GM12878 (cell line): ENCODE data around the gene PTTG2. TPM values are rescaled to one million over a fixed set of nuclear protein-coding genes. Genes with fewer than 3 reads are reported as not detected.

ENCODE experiments used
- ATAC-seq: fragments of 200-7000 bp; cut with Tn5 transposase; 3 replicates; pipeline ENCODE4 v1.9.1; 2020; ENCODE audit warnings: mild to moderate bottlenecking, moderate library complexity
- BruUV-seq: library from RNA; stranded (reverse); fragments of 400-500 nt; replicated peaks from 2 replicates; lab custom pipeline; 2021; lab: Mats Ljungman, UMichigan
- CTCF ChIA-PET: fragments of 300-600 bp; sonication (Branson Sonifier 250); formaldehyde crosslinking; extraction: SDS; loops from one replicate; lab custom pipeline; 2021; ENCODE audit warnings: inconsistent platforms; lab: Yijun Ruan, JAX
- POLR2A ChIA-PET: fragments of 350-600 bp; formaldehyde crosslinking; extraction: SDS; loops from one replicate; lab custom pipeline; 2021; ENCODE audit warnings: inconsistent platforms; lab: Charles Lee
- RAD21 ChIA-PET: fragments of 300-600 bp; sonication (Branson Sonifier 250); formaldehyde crosslinking; loops from one replicate; lab custom pipeline; 2023; ENCODE audit warnings: antibody characterized with exemption; ENCODE audit not compliant: unreplicated experiment; lab: Charles Lee
- SMC1A ChIA-PET: fragments of 300-600 bp; sonication (Branson Sonifier 250); formaldehyde crosslinking; loops from one replicate; lab custom pipeline; 2023; ENCODE audit not compliant: unreplicated experiment, uncharacterized antibody; lab: Charles Lee
- DNase-seq: peaks from one replicate; pipeline ENCODE4 v3.0.0-alpha.2; 2011; ENCODE audit warnings: low read depth, low spot score
- FAIRE-seq: peaks from 3 replicates; lab custom pipeline; 2011; peaks lifted over from hg19 to GRCh38; lab: Jason Lieb, UNC
- H2AFZ ChIP-seq: 2 replicates; pipeline ENCODE4 v1.6.0; 2011; ENCODE audit warnings: low read depth, low read length, control low read depth; ENCODE audit not compliant: control insufficient read depth
- H3K27ac ChIP-seq: 2 replicates; pipeline ENCODE4 v1.5.1; 2011; ENCODE audit warnings: control low read depth; ENCODE audit not compliant: control insufficient read depth, insufficient read depth
- H3K27me3 ChIP-seq, 2 experiments: replicated peaks in 1 of 2; 2 replicates each; pipeline versions ENCODE4 v1.6.0 to v1.6.1; 2011; ENCODE audit warnings: low read length in 1 of 2; ENCODE audit not compliant: control insufficient read depth in 2 of 2, insufficient read depth in 2 of 2
- H3K36me3 ChIP-seq, 2 experiments: 2 replicates each; pipeline ENCODE4 v1.5.1; 2011; ENCODE audit warnings: low read length in 1 of 2; ENCODE audit not compliant: control insufficient read depth in 2 of 2, insufficient read depth in 2 of 2
- H3K4me1 ChIP-seq: 2 replicates; pipeline ENCODE4 v1.6.1; 2011; ENCODE audit warnings: mild to moderate bottlenecking, low read length, moderate library complexity, mixed read lengths; ENCODE audit not compliant: control insufficient read depth, insufficient read depth
- H3K4me2 ChIP-seq: 2 replicates; pipeline ENCODE4 v1.6.0; 2011; ENCODE audit warnings: control low read depth; ENCODE audit not compliant: control insufficient read depth, insufficient read depth
- H3K4me3 ChIP-seq: fragments of 200-600 bp; sonication (generic); 2 replicates; pipeline ENCODE4 v1.5.1; 2016
- H3K79me2 ChIP-seq: 2 replicates; pipeline ENCODE4 v1.6.0; 2011; ENCODE audit warnings: low read length; ENCODE audit not compliant: control insufficient read depth, insufficient read depth
- H3K9ac ChIP-seq: 2 replicates; pipeline ENCODE4 v1.8.0; 2011; ENCODE audit warnings: low read length, control low read depth, mixed read lengths; ENCODE audit not compliant: control insufficient read depth, insufficient read depth
- H3K9me3 ChIP-seq: replicated peaks from 3 replicates; pipeline ENCODE4 v1.5.1; 2011; ENCODE audit warnings: mild to moderate bottlenecking, low read length; ENCODE audit not compliant: control insufficient read depth, insufficient read depth
- H4K20me1 ChIP-seq: 2 replicates; pipeline ENCODE4 v1.6.0; 2011; ENCODE audit not compliant: control insufficient read depth, insufficient read depth
- EGR1 ChIP-seq, 2 experiments: IDR thresholded peaks; 1 replicate in 1 of 2; 2 replicates in 1 of 2; pipeline ENCODE4 v1.6.1; 2011 to 2012; ENCODE audit warnings: low read depth in 2 of 2, low read length in 2 of 2, borderline replicate concordance in 1 of 2, mild to moderate bottlenecking in 1 of 2, moderate library complexity in 1 of 2
- ETV6 ChIP-seq, 2 experiments: fragments of 450-650 bp in 1 of 2; IDR thresholded peaks in 1 of 2; conservative IDR thresholded peaks in 1 of 2; 2 replicates each; pipeline ENCODE4 v1.6.1; 2014; ENCODE audit warnings: antibody characterized with exemption in 1 of 2, borderline replicate concordance in 1 of 2, low read depth in 1 of 2, mild to moderate bottlenecking in 1 of 2, moderate library complexity in 1 of 2
- NR2C2 ChIP-seq: IDR thresholded peaks from 2 replicates; pipeline ENCODE4 v1.6.1; 2011; ENCODE audit warnings: borderline replicate concordance, low read depth; ENCODE audit not compliant: control insufficient read depth, insufficient read length
- POU2F2 ChIP-seq: IDR thresholded peaks from 3 replicates; pipeline ENCODE4 v1.6.1; 2011; ENCODE audit warnings: low read depth, mild to moderate bottlenecking, low read length, borderline replicate concordance
- SIN3A ChIP-seq: IDR thresholded peaks from 2 replicates; pipeline ENCODE4 v1.6.1; 2012; ENCODE audit warnings: low read depth, low read length, improper control_type of control experiment
- SP1 ChIP-seq: IDR thresholded peaks from one replicate; pipeline ENCODE4 v1.6.1; 2011; ENCODE audit warnings: low read depth, low read length
- SRF ChIP-seq, 2 experiments: IDR thresholded peaks; 2 replicates each; pipeline ENCODE4 v1.6.1; 2011; ENCODE audit warnings: low read depth in 2 of 2, low read length in 2 of 2, mild to moderate bottlenecking in 1 of 2, moderate library complexity in 1 of 2
- TCF12 ChIP-seq: IDR thresholded peaks from 2 replicates; pipeline ENCODE4 v1.6.1; 2011; ENCODE audit warnings: low read depth, mild to moderate bottlenecking, low read length
- WRNIP1 ChIP-seq: IDR thresholded peaks from 2 replicates; pipeline ENCODE4 v1.6.1; 2011; ENCODE audit warnings: low read depth, low read length, improper control_type of control experiment, borderline replicate concordance
- ZNF384 ChIP-seq: IDR thresholded peaks from 2 replicates; pipeline ENCODE4 v1.6.1; 2012; ENCODE audit warnings: low read depth, mild to moderate bottlenecking, low read length, improper control_type of control experiment, borderline replicate concordance
- WGBS: methylation state at CpG from one replicate; pipeline ENCODE4 v1.1.6; 2016; ENCODE audit warnings: low lambda C conversion rate; ENCODE audit not compliant: insufficient replicate concordance, insufficient coverage; ENCODE audit errors: missing lambda C conversion rate; 5-methylcytosine and 5-hydroxymethylcytosine counted together
- in situ Hi-C: fragments of 300-500 bp; cut with MboI; formaldehyde crosslinking; loops from 9 replicates; pipeline ENCODE4 v1.14.3; 2018; ENCODE audit warnings: mixed read lengths
- intact Hi-C: fragments of 100-400 bp; cut with micrococcal nuclease; formaldehyde crosslinking; loops from one replicate; pipeline ENCODE4 v1.14.2; 2022; ENCODE audit not compliant: unreplicated experiment
- polyA plus RNA-seq, 11 experiments: library from polyadenylated mRNA; depleted of rRNA in 4 of 11; unstranded in 6 of 11; stranded (reverse) in 5 of 11; fragments of >200 nt; fragmentation: Nextera tagmentation in 4 of 11; fragmentation: Illumina TruSeq in 1 of 11; extraction: Ambion mirVana in 4 of 11; extraction: Trizol in 1 of 11; gene quantifications; 1 replicate in 1 of 11; 2 replicates in 10 of 11; pipeline versions ENCODE4 v1.2.1 to v1.2.3, GENCODE V29; 2011 to 2016; ENCODE audit warnings: inconsistent platforms in 2 of 11, missing spikeins in 2 of 11, low read depth in 1 of 11
- total RNA-seq, 4 experiments: library from RNA; depleted of rRNA in 3 of 4; stranded (reverse); fragments of >200 nt in 3 of 4; fragmentation: Illumina TruSeq in 1 of 4; extraction: Trizol in 1 of 4; gene quantifications; 2 replicates each; pipeline versions ENCODE4 v1.2.1 to v1.2.3, GENCODE V29; 2013 to 2021
- TF ChIP-seq, protein P1 (sequence below): fragments of 450-650 bp; IDR thresholded peaks from 2 replicates; pipeline ENCODE4 v1.6.1; 2017; ENCODE audit warnings: mild to moderate bottlenecking
- TF ChIP-seq, protein P2 (sequence below): fragments of 450-650 bp; IDR thresholded peaks from 2 replicates; pipeline ENCODE4 v1.6.1; 2018; ENCODE audit warnings: borderline replicate concordance, mild to moderate bottlenecking; ENCODE audit not compliant: partially characterized antibody
- TF ChIP-seq, protein P3 (sequence below): IDR thresholded peaks from 2 replicates; pipeline ENCODE4 v1.6.1; 2011; ENCODE audit warnings: borderline replicate concordance, low read depth, mild to moderate bottlenecking, moderate library complexity, mixed read lengths, low read length; ENCODE audit not compliant: insufficient read depth; ENCODE audit errors: extremely low read length

The PTTG2 gene
- total and polyA plus RNA-seq, 10 of the 15 experiments (the other 5 are each of a cell fraction or from before 2014, with no cell fraction given): 0.09 to 0.54 (median 0.39) TPM; not detected in 4

- no peak overlapping the region for H2AFZ ChIP-seq
- RAD21 ChIA-PET: no interaction called here
- no peak overlapping the region for H3K4me2 ChIP-seq
- ATAC-seq: no peak
- TF ChIP-seq ZNF384 (no peak), TCF12 (no peak), SIN3A (no peak), NR2C2 (no peak), WRNIP1 (no peak), ETV6 (conservative IDR thresholded peaks at IDR 0.05 in 1 of 2, IDR thresholded peaks at IDR 0.05 in 1 of 2; ENCODE audit: borderline replicate concordance in 1 of 2, low read depth in 1 of 2) (no peak), POU2F2 (no peak), SRF (IDR thresholded peaks at IDR 0.05; ENCODE audit: low read depth in 2 of 2, low read length in 2 of 2) (no peak), SP1 (no peak), EGR1 (IDR thresholded peaks at IDR 0.05; ENCODE audit: borderline replicate concordance in 1 of 2, low read depth in 2 of 2, low read length in 2 of 2) (no peak)
- TF ChIP-seq, protein P1, sequence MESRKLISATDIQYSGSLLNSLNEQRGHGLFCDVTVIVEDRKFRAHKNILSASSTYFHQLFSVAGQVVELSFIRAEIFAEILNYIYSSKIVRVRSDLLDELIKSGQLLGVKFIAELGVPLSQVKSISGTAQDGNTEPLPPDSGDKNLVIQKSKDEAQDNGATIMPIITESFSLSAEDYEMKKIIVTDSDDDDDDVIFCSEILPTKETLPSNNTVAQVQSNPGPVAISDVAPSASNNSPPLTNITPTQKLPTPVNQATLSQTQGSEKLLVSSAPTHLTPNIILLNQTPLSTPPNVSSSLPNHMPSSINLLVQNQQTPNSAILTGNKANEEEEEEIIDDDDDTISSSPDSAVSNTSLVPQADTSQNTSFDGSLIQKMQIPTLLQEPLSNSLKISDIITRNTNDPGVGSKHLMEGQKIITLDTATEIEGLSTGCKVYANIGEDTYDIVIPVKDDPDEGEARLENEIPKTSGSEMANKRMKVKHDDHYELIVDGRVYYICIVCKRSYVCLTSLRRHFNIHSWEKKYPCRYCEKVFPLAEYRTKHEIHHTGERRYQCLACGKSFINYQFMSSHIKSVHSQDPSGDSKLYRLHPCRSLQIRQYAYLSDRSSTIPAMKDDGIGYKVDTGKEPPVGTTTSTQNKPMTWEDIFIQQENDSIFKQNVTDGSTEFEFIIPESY: no peak
- TF ChIP-seq, protein P2, sequence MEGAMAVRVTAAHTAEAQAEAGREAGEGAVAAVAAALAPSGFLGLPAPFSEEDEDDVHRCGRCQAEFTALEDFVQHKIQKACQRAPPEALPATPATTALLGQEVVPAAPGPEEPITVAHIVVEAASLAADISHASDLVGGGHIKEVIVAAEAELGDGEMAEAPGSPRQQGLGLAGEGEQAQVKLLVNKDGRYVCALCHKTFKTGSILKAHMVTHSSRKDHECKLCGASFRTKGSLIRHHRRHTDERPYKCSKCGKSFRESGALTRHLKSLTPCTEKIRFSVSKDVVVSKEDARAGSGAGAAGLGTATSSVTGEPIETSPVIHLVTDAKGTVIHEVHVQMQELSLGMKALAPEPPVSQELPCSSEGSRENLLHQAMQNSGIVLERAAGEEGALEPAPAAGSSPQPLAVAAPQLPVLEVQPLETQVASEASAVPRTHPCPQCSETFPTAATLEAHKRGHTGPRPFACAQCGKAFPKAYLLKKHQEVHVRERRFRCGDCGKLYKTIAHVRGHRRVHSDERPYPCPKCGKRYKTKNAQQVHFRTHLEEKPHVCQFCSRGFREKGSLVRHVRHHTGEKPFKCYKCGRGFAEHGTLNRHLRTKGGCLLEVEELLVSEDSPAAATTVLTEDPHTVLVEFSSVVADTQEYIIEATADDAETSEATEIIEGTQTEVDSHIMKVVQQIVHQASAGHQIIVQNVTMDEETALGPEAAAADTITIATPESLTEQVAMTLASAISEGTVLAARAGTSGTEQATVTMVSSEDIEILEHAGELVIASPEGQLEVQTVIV: no peak
- TF ChIP-seq, protein P3, sequence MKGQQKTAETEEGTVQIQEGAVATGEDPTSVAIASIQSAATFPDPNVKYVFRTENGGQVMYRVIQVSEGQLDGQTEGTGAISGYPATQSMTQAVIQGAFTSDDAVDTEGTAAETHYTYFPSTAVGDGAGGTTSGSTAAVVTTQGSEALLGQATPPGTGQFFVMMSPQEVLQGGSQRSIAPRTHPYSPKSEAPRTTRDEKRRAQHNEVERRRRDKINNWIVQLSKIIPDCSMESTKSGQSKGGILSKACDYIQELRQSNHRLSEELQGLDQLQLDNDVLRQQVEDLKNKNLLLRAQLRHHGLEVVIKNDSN: no peak
- TF ChIP-seq, all 136 proteins: peak for 0
- ChIA-PET SMC1A (no interaction called here), POLR2A (no interaction called here), CTCF (no interaction called here)
- no peak for FAIRE-seq
- Histone ChIP-seq H3K9ac (no peak overlapping the region), H3K4me3 (no peak overlapping the region), H3K27me3 (no peaks in the 10 kb centered on the region), H3K79me2 (peaks cover 2% of the 10 kb centered on the region; the same call in 1 of the 2 replicates), H3K9me3 (no peaks in the 10 kb centered on the region), H3K4me1 (no peaks in the 10 kb centered on the region; the same call in 1 of the 2 replicates), H3K27ac (no peak overlapping the region), H4K20me1 (no peaks in the 10 kb centered on the region), H3K36me3 (no peaks in the 10 kb centered on the region)
- BruUV-seq: no TSS peak
- 92% methylated on average over 3 of the region's 3 CpGs for WGBS
- DNase-seq: no peak
- in situ Hi-C loops (no loop called here), intact Hi-C loops (no loop called here)
These were observed 39.8 kb downstream of the PTTG2 start for GRCh38 chr4:37999965-38000364.
